Measurements from ENCODE around the gene SUMO1. TPM values are rescaled to one million over a fixed set of nuclear protein-coding genes. Genes with fewer than 3 reads are reported as not detected.

SUMO1 gene
- total RNA-seq, 4 donors from 2014 or later = 29.0 to 44.0 (median 37.8) TPM

GRCh38 chr2:202185156-202185555, 53.2 kb downstream of the SUMO1 start:
- H3K36me3 ChIP-seq = no peaks in the 10 kb centered on the region
- DNase-seq (ENCODE audit: low spot score in 2 of 2) = no peak
- H3K27ac ChIP-seq = no peak overlapping the region
- WGBS = 86% methylated on average over 6 of the region's 6 CpGs
- H3K4me3 ChIP-seq = no peak overlapping the region
- H3K9me3 ChIP-seq = no peaks in the 10 kb centered on the region
- H3K27me3 ChIP-seq = no peaks in the 10 kb centered on the region
- TF ChIP-seq EP300 (IDR thresholded peaks at IDR 0.05) = no peak
- no peak for TF ChIP-seq POLR2AphosphoS5 (IDR thresholded peaks at IDR 0.05)
- no peak for TF ChIP-seq CTCF (IDR thresholded peaks at IDR 0.05)
- no peak for TF ChIP-seq POLR2A (IDR thresholded peaks at IDR 0.05)
- no peaks in the 10 kb centered on the region for H3K4me1 ChIP-seq

DNA sequence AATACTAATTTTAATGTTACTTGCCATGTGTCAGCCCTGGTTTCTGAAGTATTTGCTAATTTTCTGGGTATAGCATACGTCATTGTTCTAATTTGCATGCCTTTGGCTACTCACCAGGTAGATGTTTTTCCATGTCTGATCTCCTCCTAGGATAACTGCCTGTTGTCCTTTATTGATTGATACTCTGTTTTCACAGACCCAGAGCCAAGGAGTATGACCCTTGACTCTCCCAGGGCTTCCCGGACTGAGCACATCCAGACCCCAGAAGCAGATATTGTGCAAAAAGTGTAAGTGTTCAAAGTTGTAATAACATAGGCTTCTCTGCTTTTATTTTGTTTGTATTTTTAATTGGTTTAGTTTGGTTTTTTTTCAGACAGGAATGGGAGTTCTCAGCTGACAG, 53.8 kb downstream of the SUMO1 start:
- no peak overlapping the region for H3K27ac ChIP-seq
- H3K9me3 ChIP-seq = no peaks in the 10 kb centered on the region
- TF ChIP-seq POLR2A (IDR thresholded peaks at IDR 0.05) (no peak), POLR2AphosphoS5 (IDR thresholded peaks at IDR 0.05) (no peak), EP300 (IDR thresholded peaks at IDR 0.05) (no peak), CTCF (IDR thresholded peaks at IDR 0.05) (no peak)
- H3K36me3 ChIP-seq = no peaks in the 10 kb centered on the region
- 57% methylated on average over 2 of the region's 2 CpGs for WGBS
- H3K27me3 ChIP-seq = no peaks in the 10 kb centered on the region
- no peak overlapping the region for H3K4me3 ChIP-seq
- H3K4me1 ChIP-seq = no peaks in the 10 kb centered on the region
- no peak for DNase-seq (ENCODE audit: low spot score in 2 of 2)

- no peak for DNase-seq (ENCODE audit: low spot score in 2 of 2)
- no peaks in the 10 kb centered on the region for H3K9me3 ChIP-seq
- H3K4me1 ChIP-seq = no peaks in the 10 kb centered on the region
- no peaks in the 10 kb centered on the region for H3K27me3 ChIP-seq
- 41% methylated on average over 7 of the region's 7 CpGs for WGBS
- no peak overlapping the region for H3K4me3 ChIP-seq
- no peak overlapping the region for H3K27ac ChIP-seq
- no peak for TF ChIP-seq EP300 (IDR thresholded peaks at IDR 0.05)
- TF ChIP-seq CTCF (IDR thresholded peaks at IDR 0.05) = peak; percentile 71 to 92
- no peaks in the 10 kb centered on the region for H3K36me3 ChIP-seq
Measured at GRCh38 chr2:202178346-202178958, 59.9 kb downstream of the SUMO1 start.

DNA sequence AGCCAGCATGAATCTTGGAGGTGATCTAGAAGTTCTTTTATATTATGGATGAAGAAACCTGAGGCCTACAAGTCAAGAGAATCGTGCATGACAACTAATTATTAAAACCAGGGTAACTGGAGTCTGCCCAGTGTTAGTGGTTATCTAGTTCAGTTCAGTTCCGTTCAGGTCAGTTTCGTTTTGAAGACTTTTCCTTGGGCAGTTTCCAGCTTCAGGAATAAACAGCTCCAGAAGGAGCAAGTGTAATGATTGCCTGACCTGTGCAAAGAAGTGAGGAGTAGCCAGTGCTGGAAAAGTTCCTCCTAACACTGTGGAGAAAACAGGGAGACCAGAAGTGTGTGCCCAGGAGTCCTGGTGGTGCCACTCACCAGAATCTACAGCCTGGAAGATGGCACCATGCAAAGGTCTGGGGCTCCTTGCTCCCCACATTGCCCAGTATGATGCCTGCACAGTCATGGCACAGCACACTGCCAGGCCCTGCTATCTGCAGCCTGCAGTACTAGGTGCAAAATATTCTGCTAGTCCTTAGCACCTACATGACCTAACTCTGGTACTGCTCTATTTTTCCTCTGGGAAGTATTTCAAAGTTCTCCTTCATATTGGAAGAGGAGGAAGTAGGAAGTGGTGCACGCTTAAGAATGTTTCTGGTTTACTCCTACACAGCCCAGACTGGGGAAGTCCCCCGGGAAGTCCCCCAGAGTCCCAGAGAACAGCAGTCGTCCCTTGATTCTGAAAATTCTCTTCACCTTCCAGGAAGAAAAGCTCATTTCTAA, 65.8 kb downstream of the SUMO1 start:
- Histone ChIP-seq H3K9me3 (no peaks in the 10 kb centered on the region), H3K27ac (no peak overlapping the region), H3K4me1 (peaks cover 5% of the 10 kb centered on the region), H3K36me3 (no peaks in the 10 kb centered on the region), H3K4me3 (no peak overlapping the region), H3K27me3 (peaks cover 4% of the 10 kb centered on the region)
- WGBS = 52% methylated on average over 6 of the region's 6 CpGs
- no peak for DNase-seq (ENCODE audit: low spot score in 2 of 2)
- TF ChIP-seq CTCF (IDR thresholded peaks at IDR 0.05) = no peak
- no peak for TF ChIP-seq POLR2A (IDR thresholded peaks at IDR 0.05)
- TF ChIP-seq POLR2AphosphoS5 (IDR thresholded peaks at IDR 0.05) = no peak
- no peak for TF ChIP-seq EP300 (IDR thresholded peaks at IDR 0.05)

DNA sequence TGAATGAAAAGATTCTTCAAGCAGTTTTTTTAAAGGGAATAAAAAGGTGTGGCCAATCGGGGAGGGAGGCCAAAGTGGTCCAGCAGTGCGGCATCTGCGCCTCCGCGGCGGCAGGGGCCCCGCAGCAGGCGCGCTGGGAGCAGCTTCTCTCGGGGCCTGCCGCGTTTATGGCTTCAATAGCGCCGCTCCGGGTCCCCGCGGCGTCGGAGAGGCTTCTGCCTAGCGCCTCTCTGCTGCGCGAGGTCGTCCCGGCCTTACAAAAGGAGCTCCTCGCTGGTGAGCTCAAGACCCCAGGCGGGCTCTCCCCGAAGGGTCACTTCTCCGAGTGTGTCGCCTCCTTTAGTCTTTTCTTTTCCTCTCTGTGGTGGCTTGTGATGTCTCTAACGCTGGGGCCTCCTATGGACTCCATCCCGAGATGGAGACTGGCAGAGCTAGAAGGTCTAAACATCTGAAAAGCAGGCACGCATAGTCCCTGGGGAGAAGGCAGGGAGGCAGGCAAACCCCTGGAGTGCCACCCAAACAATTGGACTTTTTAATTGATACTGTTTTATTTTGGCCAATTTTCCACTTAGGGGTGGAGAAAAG, 67.1 kb downstream of the SUMO1 start:
- H3K4me3 ChIP-seq = peak overlapping the region; percentile 24

More for the DNA sequence above, 67.1 kb downstream of the SUMO1 start:
- H3K27ac ChIP-seq = no peak overlapping the region
- peaks cover 4% of the 10 kb centered on the region for H3K27me3 ChIP-seq
- no peak for DNase-seq (ENCODE audit: low spot score in 2 of 2)
- no peaks in the 10 kb centered on the region for H3K36me3 ChIP-seq
- H3K4me1 ChIP-seq = peaks cover 5% of the 10 kb centered on the region
- 27% methylated on average over 31 of the region's 32 CpGs for WGBS
- TF ChIP-seq POLR2AphosphoS5 (IDR thresholded peaks at IDR 0.05) (no peak), POLR2A (IDR thresholded peaks at IDR 0.05) (no peak), EP300 (IDR thresholded peaks at IDR 0.05) (no peak), CTCF (IDR thresholded peaks at IDR 0.05) (no peak)
- no peaks in the 10 kb centered on the region for H3K9me3 ChIP-seq
